Gastroesophageal sphincter (tissue), 3 donors: Measurements from ENCODE around the gene DIP2C.
"Not testable (repeated sequence)": the region's sequence is repeated elsewhere in the genome, so short reads cannot be mapped to it uniquely, and the experiment has no call there.

Experiments
- EP300 ChIP-seq: sonication (generic); formaldehyde crosslinking; IDR thresholded peaks from one replicate; pipeline ENCODE4 v1.6.1; 2017; ENCODE audit warnings: antibody characterized with exemption, mild to moderate bottlenecking
- POLR2A ChIP-seq, 2 donors: fragments of 450-650 bp; IDR thresholded peaks; one replicate each; pipeline ENCODE4 v1.6.1; 2017; ENCODE audit warnings: antibody characterized with exemption in 2 of 2, mild to moderate bottlenecking in 2 of 2, moderate library complexity in 1 of 2
- POLR2AphosphoS5 ChIP-seq: sonication (generic); formaldehyde crosslinking; IDR thresholded peaks from one replicate; pipeline ENCODE4 v1.6.1; 2017; ENCODE audit warnings: antibody characterized with exemption
- TF ChIP-seq, protein P1 (sequence below), 4 experiments: fragments of 200-600 bp in 2 of 4; fragments of 450-650 bp in 2 of 4; sonication (generic) in 1 of 4; IDR thresholded peaks; one replicate each; pipeline ENCODE4 v1.5.1; 2017 to 2019; ENCODE audit warnings: antibody characterized with exemption in 4 of 4, mild to moderate bottlenecking in 2 of 4, moderate library complexity in 2 of 4

DNA sequence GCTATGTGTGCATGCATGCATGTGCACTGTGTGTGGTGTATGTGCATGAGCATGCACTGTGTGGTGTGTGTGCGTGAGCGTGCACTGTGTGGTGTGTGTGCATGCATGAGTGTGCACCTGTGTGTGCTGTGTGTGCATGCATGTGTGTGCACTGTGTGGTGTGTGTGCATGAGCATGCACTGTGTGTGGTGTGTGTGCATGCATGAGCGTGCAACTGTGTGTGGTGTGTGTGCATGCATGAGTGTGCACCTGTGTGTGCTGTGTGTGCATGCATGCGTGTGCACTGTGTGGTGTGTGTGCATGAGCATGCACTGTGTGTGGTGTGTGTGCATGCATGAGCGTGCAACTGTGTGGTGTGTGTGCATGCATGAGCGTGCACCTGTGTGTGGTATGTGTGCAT, 10.7 kb upstream of the DIP2C start:
- TF ChIP-seq, protein P1, sequence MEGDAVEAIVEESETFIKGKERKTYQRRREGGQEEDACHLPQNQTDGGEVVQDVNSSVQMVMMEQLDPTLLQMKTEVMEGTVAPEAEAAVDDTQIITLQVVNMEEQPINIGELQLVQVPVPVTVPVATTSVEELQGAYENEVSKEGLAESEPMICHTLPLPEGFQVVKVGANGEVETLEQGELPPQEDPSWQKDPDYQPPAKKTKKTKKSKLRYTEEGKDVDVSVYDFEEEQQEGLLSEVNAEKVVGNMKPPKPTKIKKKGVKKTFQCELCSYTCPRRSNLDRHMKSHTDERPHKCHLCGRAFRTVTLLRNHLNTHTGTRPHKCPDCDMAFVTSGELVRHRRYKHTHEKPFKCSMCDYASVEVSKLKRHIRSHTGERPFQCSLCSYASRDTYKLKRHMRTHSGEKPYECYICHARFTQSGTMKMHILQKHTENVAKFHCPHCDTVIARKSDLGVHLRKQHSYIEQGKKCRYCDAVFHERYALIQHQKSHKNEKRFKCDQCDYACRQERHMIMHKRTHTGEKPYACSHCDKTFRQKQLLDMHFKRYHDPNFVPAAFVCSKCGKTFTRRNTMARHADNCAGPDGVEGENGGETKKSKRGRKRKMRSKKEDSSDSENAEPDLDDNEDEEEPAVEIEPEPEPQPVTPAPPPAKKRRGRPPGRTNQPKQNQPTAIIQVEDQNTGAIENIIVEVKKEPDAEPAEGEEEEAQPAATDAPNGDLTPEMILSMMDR (IDR thresholded peaks at IDR 0.05) = not testable (repeated sequence)
- not testable (repeated sequence) for TF ChIP-seq EP300; POLR2A (IDR thresholded peaks at IDR 0.05); POLR2AphosphoS5
